ENCODE measurements around the gene GTF2IRD2.
"Not testable (repeated sequence)": the region's sequence is repeated elsewhere in the genome, so short reads cannot be mapped to it uniquely, and the experiment has no call there.

GRCh38 chr7:74815882-74816281 lies 35.5 kb downstream of the GTF2IRD2 start:
- TF ChIP-seq CTCF (IDR thresholded peaks at IDR 0.05 in 8 of 11, conservative IDR thresholded peaks at IDR 0.05 in 3 of 11); POLR2A (IDR thresholded peaks at IDR 0.05): not testable (repeated sequence)

All from spleen (tissue), 7 donors.